Adrenal gland (tissue), 5 donors: ENCODE measurements around the gene ST6GALNAC4.

Source experiments
- CTCF ChIP-seq, 6 experiments: fragments of 450-650 bp in 4 of 6; fragments of 200-600 bp in 2 of 6; sonication (generic) in 1 of 6; IDR thresholded peaks; 1 replicate in 5 of 6; 2 replicates in 1 of 6; pipeline versions ENCODE4 v1.5.1 to v1.8.0; 2016 to 2021; ENCODE audit warnings: antibody characterized with exemption in 6 of 6, mild to moderate bottlenecking in 2 of 6, moderate library complexity in 1 of 6
- POLR2A ChIP-seq, 2 donors: fragments of 450-650 bp; IDR thresholded peaks; one replicate each; pipeline ENCODE4 v1.6.1; 2017; ENCODE audit warnings: antibody characterized with exemption in 2 of 2, mild to moderate bottlenecking in 2 of 2, moderate library complexity in 1 of 2
- donor health status: DM: no; HTN: no; CAD: no.

GRCh38 chr9:127875306-127875966 is 41.4 kb downstream of the ST6GALNAC4 start:
- TF ChIP-seq CTCF (IDR thresholded peaks at IDR 0.05) (no peak), POLR2A (IDR thresholded peaks at IDR 0.05) (no peak)
